ENCODE measurements around the gene PPP3CA. TPM values are rescaled to one million over a fixed set of nuclear protein-coding genes. Genes with fewer than 3 reads are reported as not detected.
A peak's percentile ranks its signal among the peaks of the same experiment; 100 is the strongest.

PPP3CA gene
- total and polyA plus RNA-seq, 2 of the 8 experiments (the other 6 are each of a cell fraction or from before 2014, with no cell fraction given), result 7.9 to 35.0 TPM

GRCh38 chr4:101191302-101192098 lies 155.8 kb downstream of the PPP3CA start (continued):
- TF ChIP-seq CHD7 (IDR thresholded peaks at IDR 0.05; ENCODE audit: insufficient replicate concordance, low read length), result peak; percentile 18
- TF ChIP-seq POU5F1 (IDR thresholded peaks at IDR 0.05; ENCODE audit: low read depth, low read length), result peak; percentile 78; the same call in 1 of the 2 replicates
- TF ChIP-seq RFX5 (IDR thresholded peaks at IDR 0.05; ENCODE audit: borderline replicate concordance, low read depth, low read length), result no peak
- TF ChIP-seq SIN3A (conservative IDR thresholded peaks at IDR 0.05 in 1 of 2, IDR thresholded peaks at IDR 0.05 in 1 of 2; ENCODE audit: low read depth in 1 of 2, low read length in 2 of 2), result 0 out of 4 replicates have a peak, but pooled peaks of 1 of the 2 experiments have one; percentile 39
- TF ChIP-seq TEAD4 (IDR thresholded peaks at IDR 0.05; ENCODE audit: low read depth, low read length), result 0 out of 2 replicates have a peak, but pooled peaks have one; percentile 15
- TF ChIP-seq ASH2L (IDR thresholded peaks at IDR 0.05; ENCODE audit: low read length), result peak; percentile 59
- peak; percentile 8 for TF ChIP-seq NANOG (IDR thresholded peaks at IDR 0.05; ENCODE audit: insufficient read depth, low read depth, low read length, poor library complexity, severe bottlenecking)
- 0 out of 4 replicates have a peak, but pooled peaks of 1 of the 2 experiments have one; percentile 3 for TF ChIP-seq RAD21 (IDR thresholded peaks at IDR 0.05 in 1 of 2, conservative IDR thresholded peaks at IDR 0.05 in 1 of 2; ENCODE audit: low read depth in 2 of 2, low read length in 2 of 2)
- no peak for TF ChIP-seq KDM5A (IDR thresholded peaks at IDR 0.05; ENCODE audit: low read length)

All from H1 (cell line).